ENCODE data around the gene RIPOR2.

The RIPOR2 gene

DNA sequence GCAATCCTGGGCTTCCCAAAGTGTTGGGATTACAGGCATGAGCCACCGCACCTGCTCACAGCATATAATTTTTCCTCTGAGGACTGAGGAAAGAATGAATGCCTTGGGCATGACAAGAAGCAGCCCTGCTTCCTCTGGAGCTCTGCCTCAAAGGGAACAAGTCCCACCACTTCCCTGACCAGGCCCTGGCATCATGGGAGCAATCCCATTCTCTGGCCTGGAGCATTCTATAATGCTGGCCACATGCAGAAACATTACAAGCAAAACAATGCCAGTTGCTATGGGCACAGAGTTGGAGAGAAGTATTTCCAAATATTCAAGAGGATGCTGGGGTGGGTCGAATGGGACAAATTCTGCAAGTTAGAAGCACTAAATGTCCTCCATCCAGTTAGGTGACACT is 95.6 kb downstream of the RIPOR2 start:
- FAIRE-seq = no peak

DNA sequence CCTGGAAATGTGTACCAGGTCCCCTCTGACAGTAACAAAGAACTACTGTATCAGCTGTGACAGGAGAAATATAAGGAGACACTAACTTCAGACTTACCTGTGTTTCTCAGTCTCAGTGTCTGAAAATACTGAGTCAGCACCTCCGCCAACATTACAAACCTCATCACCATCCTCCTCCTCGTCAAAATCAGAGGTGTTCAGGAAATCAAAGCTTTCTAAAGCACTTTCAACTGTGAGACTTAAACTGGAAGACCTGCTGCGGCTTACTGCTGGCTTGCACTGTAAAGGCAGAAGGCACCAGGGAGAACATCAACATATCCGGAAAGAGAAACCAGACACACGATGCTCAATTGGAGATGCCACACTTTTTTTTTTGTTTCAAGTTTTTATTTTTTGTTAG is 96.8 kb downstream of the RIPOR2 start:
- FAIRE-seq = no peak

DNA sequence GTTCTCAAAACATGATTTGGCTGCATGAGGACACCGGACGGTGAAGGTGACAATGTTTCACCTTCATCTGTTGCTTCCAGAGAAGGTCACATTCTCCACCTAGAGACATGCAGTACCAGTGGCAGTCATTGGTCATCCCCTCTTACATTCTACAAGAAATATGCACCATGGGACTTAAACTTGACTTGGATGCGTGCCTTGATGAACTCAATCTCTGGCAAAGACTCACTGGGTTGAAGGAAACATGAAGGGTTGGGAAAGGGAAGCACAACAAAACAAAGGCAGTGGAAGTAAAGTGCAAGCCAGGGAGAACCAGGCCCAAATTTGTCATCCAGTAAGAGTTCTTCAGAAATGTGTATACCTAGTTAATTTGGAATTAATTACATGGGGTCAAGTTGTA is 97.7 kb downstream of the RIPOR2 start:
- no peak for FAIRE-seq

DNA sequence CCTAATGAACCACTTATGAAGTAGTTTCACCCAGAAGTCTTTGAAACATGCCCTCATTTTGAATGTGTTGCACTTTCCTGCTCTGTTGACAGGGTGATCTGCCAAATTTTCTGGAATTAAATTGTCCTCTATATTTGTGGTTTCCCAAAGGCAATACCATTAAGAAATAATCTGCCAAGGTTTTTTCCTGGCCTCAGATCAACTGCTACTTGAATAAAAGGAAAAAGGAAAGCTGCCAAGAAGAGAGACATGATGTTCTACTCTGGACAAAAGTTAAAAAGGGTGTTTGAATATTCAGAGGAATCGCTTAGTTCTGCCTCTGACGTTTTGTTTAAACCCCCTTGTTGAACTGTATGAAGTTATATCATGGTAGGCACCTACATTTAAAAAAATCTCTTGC is 99.7 kb downstream of the RIPOR2 start:
- no peak for FAIRE-seq

DNA sequence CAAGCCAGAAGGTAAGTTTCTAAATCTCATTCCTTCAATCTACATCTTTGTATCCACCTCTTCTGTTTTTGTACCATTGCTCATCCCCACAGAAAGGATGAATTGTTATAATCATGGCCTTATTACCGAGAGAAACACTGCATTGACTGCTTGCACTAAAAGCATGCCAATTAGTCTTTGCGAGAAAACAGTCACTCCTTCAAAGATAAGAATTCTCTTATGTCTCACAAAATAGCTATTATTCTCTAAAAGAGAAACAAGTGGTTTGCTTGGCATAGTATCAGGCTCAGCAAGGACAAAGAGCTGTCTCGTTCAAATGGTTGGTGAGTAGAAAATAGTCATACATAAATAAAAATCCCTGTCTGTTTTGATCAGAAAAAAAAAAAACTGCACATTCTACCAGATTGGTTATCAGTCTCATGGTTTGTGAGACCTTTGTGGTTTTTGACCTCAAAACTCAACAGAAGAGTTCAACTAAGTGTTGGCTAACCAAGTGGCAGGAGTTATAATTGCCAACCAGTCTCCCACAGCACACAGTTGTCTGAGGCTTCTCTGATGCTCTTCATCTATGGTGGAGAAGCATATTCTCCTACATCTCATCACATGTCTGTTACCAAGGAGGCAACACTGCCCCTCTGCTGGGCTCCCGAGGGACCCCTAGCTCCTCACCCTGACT is 101.9 kb downstream of the RIPOR2 start:
- FAIRE-seq = no peak

DNA sequence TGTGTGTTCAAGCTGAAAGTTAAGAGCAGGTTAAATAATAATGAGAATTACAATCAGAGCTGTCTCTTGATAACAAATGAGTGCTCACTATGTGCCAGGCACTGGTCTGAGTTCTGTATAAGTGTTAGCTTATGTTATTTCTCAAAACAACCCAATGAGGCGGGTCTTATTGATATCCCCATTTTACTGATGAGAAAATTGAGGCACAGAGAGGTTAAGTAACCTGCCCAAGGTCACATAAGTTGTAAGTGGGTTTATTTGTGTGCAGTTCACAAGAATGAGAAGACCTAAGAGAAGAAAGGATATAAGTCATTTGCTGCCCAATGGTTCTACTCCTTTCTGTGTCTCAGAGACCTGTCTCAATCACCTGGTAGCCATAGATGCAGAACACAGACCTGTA is 103.0 kb downstream of the RIPOR2 start:
- FAIRE-seq = no peak

DNA sequence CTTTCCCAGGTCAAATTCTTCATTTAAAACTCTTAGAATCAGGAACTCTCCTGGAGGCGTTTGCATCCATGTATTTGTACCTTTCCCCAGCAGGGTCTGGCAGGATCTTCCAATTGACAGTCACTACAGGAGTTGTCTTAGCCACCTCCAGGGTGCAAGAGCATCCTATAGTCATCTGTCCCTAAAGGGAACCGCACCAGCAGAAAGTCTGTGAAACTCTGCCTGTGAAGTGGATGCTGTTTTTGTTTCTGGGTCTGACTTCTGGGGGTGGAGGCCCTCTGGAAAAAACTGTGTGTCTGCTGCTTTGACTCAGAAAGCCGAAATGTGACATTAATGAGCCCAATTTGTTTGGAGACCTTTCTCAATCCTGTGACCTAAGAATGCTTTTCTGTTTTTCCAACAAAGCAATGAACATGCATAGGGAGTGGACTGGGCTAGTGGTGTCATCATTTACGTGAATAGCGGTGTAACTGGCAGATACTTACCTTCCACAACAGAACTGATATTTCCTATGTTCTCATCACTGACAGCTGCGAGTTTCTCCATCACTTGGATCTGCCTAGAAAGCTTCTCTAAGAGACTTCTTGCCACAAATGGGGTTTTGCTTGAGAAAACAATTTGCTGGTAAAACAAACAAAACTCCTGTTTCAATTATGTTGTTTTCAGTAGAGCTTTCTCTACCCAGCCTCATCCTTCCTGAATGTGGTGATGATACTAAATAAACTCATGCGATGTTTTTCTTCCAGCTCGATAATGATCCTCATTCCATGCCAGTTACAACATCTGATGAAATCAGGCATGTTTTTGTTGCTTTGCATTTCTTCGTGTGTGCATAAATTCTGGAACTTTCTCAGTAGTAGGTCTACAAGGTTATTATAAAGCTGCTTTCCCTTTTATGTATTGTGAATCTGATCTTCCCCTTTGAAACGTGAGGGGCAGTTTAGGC is 103.7 kb downstream of the RIPOR2 start:
- no peak for FAIRE-seq

DNA sequence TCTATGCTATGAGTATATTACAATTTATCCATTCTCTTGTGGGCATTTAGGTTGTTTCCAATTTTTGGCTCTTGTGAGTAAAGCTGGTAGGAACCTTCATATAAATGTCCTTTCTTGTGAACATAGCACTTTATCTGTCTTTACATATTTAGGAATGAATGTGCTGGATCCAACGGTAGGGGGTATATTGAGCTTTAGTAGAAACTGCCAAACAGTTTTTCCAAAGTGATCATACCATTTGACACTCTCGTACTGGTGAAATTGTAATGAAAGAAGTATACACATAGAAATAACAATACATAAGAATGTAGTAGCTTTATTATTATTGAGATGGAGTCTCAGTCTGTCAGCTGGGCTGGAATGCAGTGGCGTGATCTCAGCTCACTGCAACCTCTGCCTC is 106.1 kb downstream of the RIPOR2 start:
- FAIRE-seq = no peak

DNA sequence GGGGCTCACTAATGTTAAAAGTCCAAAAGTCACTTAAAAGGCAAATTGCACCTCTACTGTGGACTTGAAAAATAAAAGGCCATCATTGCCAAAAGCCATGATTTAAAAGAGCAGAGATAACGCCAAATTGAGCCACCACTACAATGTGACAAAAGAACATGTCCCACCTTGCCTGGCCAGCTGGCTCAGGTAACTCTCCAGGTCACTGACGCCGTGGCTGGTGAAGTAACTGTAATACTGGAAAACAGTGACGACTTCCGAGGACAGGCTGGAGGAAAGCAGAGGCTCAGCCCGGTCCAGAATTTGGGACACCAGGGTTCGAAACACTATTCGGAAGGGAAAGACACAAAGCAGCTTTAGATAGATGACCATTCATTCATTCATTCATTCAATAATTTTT is 107.8 kb downstream of the RIPOR2 start:
- FAIRE-seq = no peak

DNA sequence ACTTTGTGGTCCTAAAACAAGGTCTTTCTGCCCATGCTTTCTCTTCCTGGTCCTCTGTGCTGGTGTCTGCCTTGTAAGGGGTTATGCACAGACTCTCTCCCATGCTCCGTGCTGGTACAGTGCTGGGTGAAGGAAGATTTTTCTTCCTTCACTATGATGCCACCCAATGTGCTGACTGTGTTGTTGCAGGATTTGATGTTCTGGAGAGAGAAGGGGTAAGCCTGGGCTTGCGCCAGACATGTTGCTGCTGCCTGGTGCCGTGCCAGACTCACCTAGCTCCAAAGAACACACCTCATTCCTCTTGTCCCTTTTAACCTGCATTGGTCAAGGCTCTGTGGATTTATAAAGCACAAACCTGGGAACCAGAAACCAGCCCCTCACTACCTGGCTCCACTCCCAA is 108.6 kb downstream of the RIPOR2 start:
- FAIRE-seq = no peak

DNA sequence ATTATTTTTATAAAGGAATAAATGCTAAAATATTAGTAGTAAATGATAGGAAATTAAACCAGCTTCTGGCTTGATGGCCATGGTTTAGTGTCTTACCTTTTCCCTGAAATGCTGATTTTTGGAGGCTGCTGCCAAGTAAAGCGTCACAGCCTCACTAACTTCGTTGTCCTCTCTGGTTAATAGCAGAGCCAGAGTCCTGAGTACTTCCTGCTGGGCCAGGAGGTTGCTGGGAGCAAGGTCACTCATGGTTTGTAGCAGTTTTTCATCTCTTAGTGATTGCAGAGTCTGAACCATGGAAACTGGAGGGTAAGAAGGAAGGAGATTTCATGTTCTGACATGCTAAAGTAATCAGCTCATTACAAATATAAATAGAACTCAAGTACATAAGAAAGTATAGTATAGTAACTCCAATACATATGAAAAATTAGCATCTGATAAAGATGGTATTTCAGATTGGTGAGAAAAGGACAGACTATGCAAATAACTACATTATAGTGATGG is 110.6 kb downstream of the RIPOR2 start:
- no peak for FAIRE-seq

DNA sequence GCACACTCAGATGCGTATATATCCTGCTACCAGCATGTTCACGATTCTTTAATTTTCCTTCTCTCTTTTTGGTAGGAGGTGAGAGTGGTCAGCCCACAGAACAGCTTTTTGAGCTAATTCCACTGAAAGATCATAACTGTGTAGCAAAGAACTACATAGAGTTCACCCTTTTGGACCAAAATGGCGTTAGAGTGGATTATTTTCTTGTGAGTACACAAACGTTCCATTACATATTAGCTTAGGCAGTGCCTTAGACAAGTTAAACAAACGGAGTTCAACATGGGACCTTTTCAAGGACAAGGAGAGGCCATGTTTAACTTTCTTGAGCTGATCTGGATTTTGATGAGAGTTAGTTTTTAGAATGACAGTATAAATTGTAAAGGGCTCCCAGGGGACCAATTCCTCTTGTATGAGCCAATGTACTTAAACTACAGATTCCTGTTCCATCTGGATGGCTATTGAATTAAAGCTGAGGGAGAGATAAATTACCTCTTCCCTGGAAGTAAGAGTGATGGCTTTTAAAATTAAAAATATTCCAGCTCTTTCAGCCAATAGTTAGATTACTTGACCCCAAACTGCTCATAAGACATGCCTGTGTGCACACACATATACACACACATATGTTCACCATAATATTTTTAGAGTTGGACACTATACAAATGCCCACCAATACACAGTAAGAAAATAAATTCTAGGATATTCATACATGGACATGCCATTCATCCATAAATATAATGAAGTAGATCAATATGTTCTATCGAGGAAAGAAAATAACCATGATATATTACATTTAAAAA is 111.4 kb downstream of the RIPOR2 start:
- FAIRE-seq = no peak

DNA sequence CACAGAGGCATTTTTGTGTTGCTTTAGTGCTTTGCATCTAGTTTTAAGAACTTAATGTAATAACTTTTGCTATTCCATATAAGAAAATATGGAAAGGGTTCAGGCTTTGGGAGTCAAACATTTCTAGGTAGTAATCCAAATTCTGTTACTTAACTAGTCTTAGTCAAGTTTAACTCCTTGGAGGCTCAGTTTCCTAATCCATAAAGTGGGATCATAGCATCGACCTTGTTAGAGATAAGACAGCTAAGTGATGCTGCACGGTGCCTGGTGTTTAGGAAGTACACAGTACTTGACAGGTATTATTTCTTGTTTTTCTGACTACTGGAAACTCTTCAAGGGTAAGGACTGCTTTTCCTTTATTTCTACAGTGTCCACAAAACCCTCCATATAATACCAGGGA is 112.6 kb downstream of the RIPOR2 start:
- no peak for FAIRE-seq

DNA sequence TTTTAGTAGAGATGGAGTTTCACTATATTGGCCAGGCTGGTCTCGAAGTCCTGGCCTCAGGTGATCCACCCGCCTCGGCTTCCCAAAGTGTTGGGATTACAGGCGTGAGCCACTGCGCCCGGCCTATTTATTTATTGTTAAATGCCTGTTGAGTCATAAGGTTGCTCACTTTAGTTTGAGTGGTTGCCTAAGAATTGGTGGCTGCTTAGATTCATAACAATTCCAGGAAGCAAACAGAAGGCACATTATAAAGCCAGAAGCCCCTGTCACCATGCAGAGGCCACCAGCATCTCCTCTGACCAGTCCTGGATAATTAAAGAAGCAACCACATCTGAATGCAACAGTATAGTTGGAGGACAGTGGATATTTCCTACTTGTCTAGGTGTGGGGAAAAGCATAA is 113.1 kb downstream of the RIPOR2 start:
- no peak for FAIRE-seq

DNA sequence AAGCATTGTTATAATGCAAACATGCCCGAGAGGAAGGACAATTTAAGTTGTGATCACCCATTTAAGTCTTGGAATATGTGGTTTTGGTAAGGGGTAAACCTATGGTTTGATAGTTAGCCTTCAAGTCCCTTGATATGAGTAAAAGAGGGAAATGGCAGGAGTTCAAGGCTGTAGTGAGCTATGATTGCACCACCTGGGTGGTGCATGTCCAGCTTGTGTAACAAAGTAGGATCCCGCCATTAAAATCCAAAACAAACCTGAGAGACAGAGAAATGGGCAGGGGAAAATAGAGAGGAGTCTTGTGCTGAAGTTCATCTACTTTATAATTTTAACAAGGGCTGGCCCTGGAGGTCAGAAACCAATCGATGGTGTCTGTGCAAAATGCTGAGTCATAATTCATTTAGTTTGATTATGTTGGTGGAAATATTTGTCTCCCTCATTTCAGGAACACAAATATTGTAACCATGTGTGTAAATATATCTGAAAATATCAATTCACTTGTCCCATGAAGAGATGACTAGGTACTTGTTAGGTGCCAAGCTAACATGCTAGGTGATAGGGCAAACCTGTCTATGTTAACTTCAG is 113.8 kb downstream of the RIPOR2 start:
- FAIRE-seq = no peak

DNA sequence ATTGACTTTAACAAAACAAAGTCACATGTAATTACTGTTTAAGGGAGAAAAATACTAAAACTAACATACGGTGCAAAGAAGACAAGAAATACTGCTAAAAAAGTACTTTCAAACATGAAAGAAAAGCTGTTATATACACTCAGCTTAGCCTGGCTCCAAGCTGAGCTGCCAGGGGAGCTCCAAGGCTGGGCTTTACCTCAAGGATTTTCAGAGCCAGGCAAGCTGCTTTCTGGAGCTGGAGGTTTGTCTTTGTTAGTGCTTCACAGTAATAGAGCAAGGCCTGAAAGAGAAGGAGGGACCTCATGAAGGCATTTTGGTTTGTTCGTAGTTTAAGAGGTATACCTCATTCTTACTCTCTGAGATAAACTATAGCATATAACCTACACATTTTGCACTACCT is 117.4 kb downstream of the RIPOR2 start:
- FAIRE-seq = no peak

DNA sequence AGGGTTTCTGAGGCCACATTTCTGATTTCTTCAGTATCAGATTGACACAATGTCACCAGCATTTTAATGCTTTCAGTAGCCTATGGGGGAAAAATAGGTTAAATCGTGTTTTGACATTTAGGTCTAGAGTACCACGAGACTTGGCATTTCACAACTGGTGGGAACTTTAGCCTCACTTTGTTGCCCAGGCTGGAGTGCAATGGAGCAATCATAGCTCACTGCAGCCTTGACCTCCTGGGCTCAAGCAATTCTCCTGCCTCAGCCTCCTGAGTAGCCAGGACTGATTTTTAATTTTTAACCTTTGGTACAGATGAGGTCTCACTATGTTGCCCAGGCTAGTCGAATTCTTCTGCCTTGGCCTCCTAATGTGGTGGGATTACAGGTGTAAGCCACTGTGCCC is 126.0 kb downstream of the RIPOR2 start:
- no peak for FAIRE-seq

DNA sequence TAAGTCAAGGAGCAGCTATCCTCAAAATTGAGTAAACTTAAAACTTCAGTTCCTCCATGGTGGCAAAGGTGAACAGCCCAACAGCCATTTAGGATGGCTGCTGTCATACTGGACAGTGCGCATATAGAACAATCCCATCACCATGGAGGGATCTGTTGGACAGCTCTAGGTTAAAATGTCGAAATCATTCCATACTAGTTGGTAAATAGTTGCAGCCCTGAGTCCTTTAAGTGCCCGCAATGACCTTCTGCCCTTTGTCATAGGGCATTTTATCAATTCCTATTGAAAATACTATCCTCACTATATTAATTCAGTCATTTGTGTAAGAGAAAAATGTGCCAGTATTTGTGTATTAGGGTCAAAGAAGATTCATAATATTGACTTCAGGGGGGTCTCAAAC is 128.2 kb downstream of the RIPOR2 start:
- no peak for FAIRE-seq

DNA sequence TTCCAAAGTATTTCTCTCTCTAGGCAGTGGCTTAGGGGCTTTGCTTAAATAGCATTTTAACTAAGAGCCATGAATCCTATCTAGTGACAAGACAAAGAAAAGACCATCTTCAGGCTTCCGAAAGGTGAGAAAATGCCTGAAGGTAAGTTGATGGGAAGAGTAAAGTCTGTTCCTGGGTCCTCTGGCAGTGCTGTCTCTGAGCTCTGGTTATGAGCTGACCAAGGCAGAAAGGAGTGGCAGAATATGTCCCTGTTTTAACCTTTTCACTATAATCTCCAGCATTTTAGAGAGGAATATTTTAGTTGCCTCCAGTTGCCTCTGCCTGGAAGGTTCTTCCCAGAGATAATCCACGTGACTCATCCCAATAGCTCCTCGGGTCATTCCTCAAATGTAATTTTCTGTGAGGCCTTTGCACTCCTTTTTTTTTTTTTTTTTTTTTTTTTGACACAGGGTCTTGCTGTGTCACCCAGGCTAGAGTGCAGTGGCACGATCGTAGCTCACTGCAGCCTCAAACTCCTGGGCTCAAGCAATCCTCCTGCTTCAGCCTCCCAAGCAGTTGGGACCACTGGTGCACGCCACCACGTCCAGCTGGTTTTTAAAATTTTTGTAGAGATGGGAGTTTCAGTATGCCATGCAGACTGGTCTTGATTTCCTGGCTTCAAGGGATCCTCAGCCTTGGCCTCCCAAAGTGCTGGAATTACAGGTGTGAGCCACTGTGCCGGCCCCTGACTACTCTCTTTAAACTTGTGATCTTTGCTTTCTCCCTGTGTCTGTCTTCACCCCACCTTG is 133.3 kb downstream of the RIPOR2 start:
- no peak for FAIRE-seq

DNA sequence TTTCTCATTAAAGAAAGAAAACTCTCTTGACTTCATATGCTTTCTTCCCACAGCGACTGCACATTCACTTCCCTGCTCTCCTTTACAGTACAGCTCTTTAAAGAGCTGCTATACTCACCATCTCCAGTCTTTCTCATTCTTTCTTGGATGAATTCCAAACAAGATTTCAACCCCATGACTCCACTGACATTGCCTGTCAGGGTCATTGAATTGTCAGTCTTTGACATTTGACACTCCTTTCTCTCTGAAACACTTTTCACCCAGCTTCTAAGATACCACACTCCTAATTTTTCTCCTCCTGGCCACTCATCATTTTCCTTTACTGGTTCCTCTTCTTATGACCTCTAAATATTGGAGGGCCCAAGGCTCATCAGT is 136.2 kb downstream of the RIPOR2 start:
- FAIRE-seq = no peak

DNA sequence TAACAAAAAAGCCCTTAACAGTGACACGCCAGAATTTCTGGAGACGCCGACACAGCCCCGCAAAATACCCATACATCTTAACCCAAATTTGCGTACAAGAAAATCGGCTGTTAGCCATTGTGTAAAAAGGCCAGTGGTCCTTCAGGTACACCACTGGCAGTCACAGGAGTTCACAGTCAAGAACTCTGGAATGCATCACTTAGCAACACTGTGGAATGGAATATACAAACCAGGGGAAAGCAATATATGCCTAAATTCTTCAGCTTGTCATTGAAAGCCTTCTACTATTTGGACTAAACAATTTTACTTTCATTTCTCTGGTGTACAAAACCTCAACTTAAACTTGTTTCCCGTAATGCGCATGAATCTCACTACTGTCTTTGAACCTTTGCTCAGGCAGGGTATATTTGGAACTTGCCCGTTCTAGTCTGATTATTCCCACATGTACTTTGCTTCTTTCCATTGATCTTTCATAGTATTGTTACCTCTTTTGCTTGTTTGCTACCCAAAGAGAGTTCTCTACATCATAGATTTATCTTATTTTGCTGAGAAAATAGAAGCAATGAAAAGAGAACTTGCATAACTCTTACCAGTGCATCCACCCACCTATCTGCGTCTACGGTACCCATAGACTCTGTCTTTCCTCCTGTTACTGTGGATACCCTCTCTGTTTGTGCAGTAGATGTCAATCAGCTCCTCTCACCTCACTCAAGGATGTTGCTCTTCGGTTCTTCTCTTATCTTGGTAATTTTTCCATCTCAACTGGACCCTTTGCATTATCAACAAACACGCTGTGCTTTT is 136.8 kb downstream of the RIPOR2 start, which contains the start of gene ARMH2:
ARMH2 (minus strand) TSS at position 178 of the 801 bp plus-strand sequence; CDS start at position 118, 60 bp downstream.
- FAIRE-seq = no peak

Data from A204.1 (cell line).